GM18505 (cell line): ENCODE data around the gene SCRT2.

Experiments used
- ATAC-seq: cut with Tn5 transposase; IDR thresholded peaks from one replicate; pipeline ENCODE4 v1.9.1; 2021; ENCODE audit not compliant: unreplicated experiment
- POLR2A ChIP-seq: IDR thresholded peaks from 4 replicates; pipeline ENCODE4 v1.6.1; 2011; ENCODE audit warnings: borderline replicate concordance; ENCODE audit not compliant: insufficient read depth, insufficient read length; ENCODE audit errors: extremely low read depth

The SCRT2 gene

GRCh38 chr20:709423-709822, 33.8 kb upstream of the SCRT2 start:
- ATAC-seq: no peak
- TF ChIP-seq POLR2A: no peak

- no peak for ATAC-seq
- TF ChIP-seq POLR2A: no peak
Observed at GRCh38 chr20:708956-709355, 33.4 kb upstream of the SCRT2 start.

GRCh38 chr20:707451-708110, 32.0 kb upstream of the SCRT2 start:
- no peak for ATAC-seq
- TF ChIP-seq POLR2A: no peak

GRCh38 chr20:706366-706885, 30.8 kb upstream of the SCRT2 start:
- no peak for TF ChIP-seq POLR2A
- no peak for ATAC-seq

GRCh38 chr20:704726-705125, 29.1 kb upstream of the SCRT2 start:
- ATAC-seq: no peak
- TF ChIP-seq POLR2A: no peak

GRCh38 chr20:703426-703825, 27.8 kb upstream of the SCRT2 start:
- no peak for TF ChIP-seq POLR2A
- no peak for ATAC-seq

- no peak for TF ChIP-seq POLR2A
- ATAC-seq: no peak
Observed at GRCh38 chr20:703006-703405, 27.4 kb upstream of the SCRT2 start.

- no peak for TF ChIP-seq POLR2A
Observed at GRCh38 chr20:701401-702129, 26.0 kb upstream of the SCRT2 start.

GRCh38 chr20:699811-700338, 24.3 kb upstream of the SCRT2 start:
- TF ChIP-seq POLR2A: no peak
- ATAC-seq: no peak

More at GRCh38 chr20:701401-702129, 26.0 kb upstream of the SCRT2 start:
- no peak for ATAC-seq

GRCh38 chr20:699342-699741, 23.7 kb upstream of the SCRT2 start:
- ATAC-seq: no peak
- TF ChIP-seq POLR2A: no peak

- no peak for TF ChIP-seq POLR2A
- ATAC-seq: no peak
Observed at GRCh38 chr20:698276-698675, 22.7 kb upstream of the SCRT2 start.

GRCh38 chr20:697826-698225, 22.2 kb upstream of the SCRT2 start:
- no peak for ATAC-seq
- TF ChIP-seq POLR2A: no peak

GRCh38 chr20:695165-695866, 19.7 kb upstream of the SCRT2 start:
- no peak for ATAC-seq
- no peak for TF ChIP-seq POLR2A
